ENCODE data around the gene VOPP1. TPM values are rescaled to one million over a fixed set of nuclear protein-coding genes. Genes with fewer than 3 reads are reported as not detected.

The VOPP1 gene
- total and polyA plus RNA-seq, 10 of the 15 experiments (the other 5 are each of a cell fraction or from before 2014, with no cell fraction given): 32.8 to 206 (median 129) TPM

GRCh38 chr7:55463686-55464262 lies 108.5 kb downstream of the VOPP1 start:
- POLR2A ChIA-PET: no interaction called here
- TF ChIP-seq CHD4 (IDR thresholded peaks at IDR 0.05) (no peak), POLR2A (IDR thresholded peaks at IDR 0.05; ENCODE audit: low read depth, low read length) (peak; percentile 39), BMI1 (IDR thresholded peaks at IDR 0.05; ENCODE audit: borderline replicate concordance) (no peak)
- H3K9me3 ChIP-seq (replicated peaks; ENCODE audit: control insufficient read depth, insufficient read depth, low read length): peaks cover 22% of the 10 kb centered on the region
- no peak overlapping the region for H3K4me3 ChIP-seq
- in situ Hi-C loops (cut with MboI): no loop called here
- no peaks in the 10 kb centered on the region for H3K79me2 ChIP-seq (ENCODE audit: control insufficient read depth, insufficient read depth, low read length)
- H3K27me3 ChIP-seq (replicated peaks in 1 of 2; ENCODE audit: control insufficient read depth in 2 of 2, insufficient read depth in 2 of 2, low read length in 1 of 2): no peaks in the 10 kb centered on the region
- H3K36me3 ChIP-seq (ENCODE audit: control insufficient read depth in 2 of 2, insufficient read depth in 2 of 2, low read length in 1 of 2): peaks cover 15 to 24% of the 10 kb centered on the region in 2 experiments
- SMC1A ChIA-PET (ENCODE audit: uncharacterized antibody, unreplicated experiment): no interaction called here
- no peak overlapping the region for H3K9ac ChIP-seq (ENCODE audit: control insufficient read depth, insufficient read depth, low read length)
- CTCF ChIA-PET: no interaction called here
- intact Hi-C loops (cut with micrococcal nuclease; ENCODE audit: unreplicated experiment): no loop called here
- no peaks in the 10 kb centered on the region for H4K20me1 ChIP-seq (ENCODE audit: control insufficient read depth, insufficient read depth)
- ATAC-seq (no peak; the same call in 1 of the 3 replicates), FAIRE-seq (no peak), DNase-seq (ENCODE audit: low read depth, low spot score) (no peak)
- no peak overlapping the region for H2AFZ ChIP-seq (ENCODE audit: control insufficient read depth, low read depth, low read length)
- WGBS (ENCODE audit: insufficient coverage, insufficient replicate concordance, low lambda C conversion rate, missing lambda C conversion rate): 98% methylated on average over 4 of the region's 4 CpGs
- RAD21 ChIA-PET (ENCODE audit: unreplicated experiment): no interaction called here
- H3K4me1 ChIP-seq (ENCODE audit: control insufficient read depth, insufficient read depth, low read length): no peaks in the 10 kb centered on the region
- no peak overlapping the region for H3K27ac ChIP-seq (ENCODE audit: control insufficient read depth, insufficient read depth)
- no peak overlapping the region for H3K4me2 ChIP-seq (ENCODE audit: control insufficient read depth, insufficient read depth)
- no TSS peak for BruUV-seq (replicated peaks)

DNA sequence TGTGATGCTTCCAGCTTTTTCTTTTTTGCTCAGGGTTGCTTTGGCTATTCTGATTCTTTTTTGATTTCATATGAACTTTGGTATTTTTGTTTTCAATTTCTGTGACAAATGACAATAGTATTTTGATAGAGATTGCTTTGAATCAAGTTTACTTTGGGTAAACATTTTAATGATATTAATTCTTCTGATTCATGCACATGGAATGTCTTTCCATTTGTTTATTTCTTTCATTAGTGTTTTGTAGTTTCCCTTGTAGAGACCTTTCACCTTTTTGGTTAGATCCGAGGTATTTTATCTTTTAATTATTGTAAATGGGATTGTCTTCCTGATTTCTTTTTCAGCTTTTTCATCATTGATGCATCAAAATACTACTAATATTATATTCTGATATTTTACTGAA lies 114.0 kb downstream of the VOPP1 start:
- ChIA-PET RAD21 (ENCODE audit: unreplicated experiment) (no interaction called here), SMC1A (ENCODE audit: uncharacterized antibody, unreplicated experiment) (interaction anchor here (2.2 kb wide), 1 partner anchor 10 kb away, joined by 11 read pairs; no protein-coding TSS in a partner anchor), POLR2A (no interaction called here), CTCF (no interaction called here)
- H3K4me1 ChIP-seq (ENCODE audit: control insufficient read depth, insufficient read depth, low read length): no peaks in the 10 kb centered on the region
- no peak overlapping the region for H3K9ac ChIP-seq (ENCODE audit: control insufficient read depth, insufficient read depth, low read length)
- no peak overlapping the region for H2AFZ ChIP-seq (ENCODE audit: control insufficient read depth, low read depth, low read length)
- H3K27me3 ChIP-seq (replicated peaks in 1 of 2; ENCODE audit: control insufficient read depth in 2 of 2, insufficient read depth in 2 of 2, low read length in 1 of 2): no peaks in the 10 kb centered on the region
- no peaks in the 10 kb centered on the region for H4K20me1 ChIP-seq (ENCODE audit: control insufficient read depth, insufficient read depth)
- no peaks in the 10 kb centered on the region for H3K79me2 ChIP-seq (ENCODE audit: control insufficient read depth, insufficient read depth, low read length)
- in situ Hi-C loops (cut with MboI): no loop called here
- ATAC-seq: no peak
- intact Hi-C loops (cut with micrococcal nuclease; ENCODE audit: unreplicated experiment): no loop called here
- no TSS peak for BruUV-seq (replicated peaks)
- H3K36me3 ChIP-seq (ENCODE audit: control insufficient read depth in 2 of 2, insufficient read depth in 2 of 2, low read length in 1 of 2): no peaks in the 10 kb centered on the region
- H3K27ac ChIP-seq (ENCODE audit: control insufficient read depth, insufficient read depth): no peak overlapping the region
- no peak overlapping the region for H3K4me3 ChIP-seq
- no peak for DNase-seq (ENCODE audit: low read depth, low spot score)
- peaks cover 3% of the 10 kb centered on the region; the same call in 2 of the 3 replicates for H3K9me3 ChIP-seq (replicated peaks; ENCODE audit: control insufficient read depth, insufficient read depth, low read length)
- 100% methylated on average over 1 of the region's 1 CpG for WGBS (ENCODE audit: insufficient coverage, insufficient replicate concordance, low lambda C conversion rate, missing lambda C conversion rate)
- FAIRE-seq: no peak
- no peak overlapping the region for H3K4me2 ChIP-seq (ENCODE audit: control insufficient read depth, insufficient read depth)
- TF ChIP-seq STAT3 (IDR thresholded peaks at IDR 0.05; ENCODE audit: low read depth, low read length) (no peak), MTA3 (IDR thresholded peaks at IDR 0.05; ENCODE audit: borderline replicate concordance, low read length) (no peak), NRF1 (conservative IDR thresholded peaks at IDR 0.05; ENCODE audit: low read depth, low read length) (no peak), ZNF687 (IDR thresholded peaks at IDR 0.05) (no peak), CHD1 (IDR thresholded peaks at IDR 0.05; ENCODE audit: low read depth, low read length) (no peak), ZBED1 (IDR thresholded peaks at IDR 0.05; ENCODE audit: borderline replicate concordance) (no peak), HDAC2 (IDR thresholded peaks at IDR 0.05) (no peak)
- TF ChIP-seq, protein P1, sequence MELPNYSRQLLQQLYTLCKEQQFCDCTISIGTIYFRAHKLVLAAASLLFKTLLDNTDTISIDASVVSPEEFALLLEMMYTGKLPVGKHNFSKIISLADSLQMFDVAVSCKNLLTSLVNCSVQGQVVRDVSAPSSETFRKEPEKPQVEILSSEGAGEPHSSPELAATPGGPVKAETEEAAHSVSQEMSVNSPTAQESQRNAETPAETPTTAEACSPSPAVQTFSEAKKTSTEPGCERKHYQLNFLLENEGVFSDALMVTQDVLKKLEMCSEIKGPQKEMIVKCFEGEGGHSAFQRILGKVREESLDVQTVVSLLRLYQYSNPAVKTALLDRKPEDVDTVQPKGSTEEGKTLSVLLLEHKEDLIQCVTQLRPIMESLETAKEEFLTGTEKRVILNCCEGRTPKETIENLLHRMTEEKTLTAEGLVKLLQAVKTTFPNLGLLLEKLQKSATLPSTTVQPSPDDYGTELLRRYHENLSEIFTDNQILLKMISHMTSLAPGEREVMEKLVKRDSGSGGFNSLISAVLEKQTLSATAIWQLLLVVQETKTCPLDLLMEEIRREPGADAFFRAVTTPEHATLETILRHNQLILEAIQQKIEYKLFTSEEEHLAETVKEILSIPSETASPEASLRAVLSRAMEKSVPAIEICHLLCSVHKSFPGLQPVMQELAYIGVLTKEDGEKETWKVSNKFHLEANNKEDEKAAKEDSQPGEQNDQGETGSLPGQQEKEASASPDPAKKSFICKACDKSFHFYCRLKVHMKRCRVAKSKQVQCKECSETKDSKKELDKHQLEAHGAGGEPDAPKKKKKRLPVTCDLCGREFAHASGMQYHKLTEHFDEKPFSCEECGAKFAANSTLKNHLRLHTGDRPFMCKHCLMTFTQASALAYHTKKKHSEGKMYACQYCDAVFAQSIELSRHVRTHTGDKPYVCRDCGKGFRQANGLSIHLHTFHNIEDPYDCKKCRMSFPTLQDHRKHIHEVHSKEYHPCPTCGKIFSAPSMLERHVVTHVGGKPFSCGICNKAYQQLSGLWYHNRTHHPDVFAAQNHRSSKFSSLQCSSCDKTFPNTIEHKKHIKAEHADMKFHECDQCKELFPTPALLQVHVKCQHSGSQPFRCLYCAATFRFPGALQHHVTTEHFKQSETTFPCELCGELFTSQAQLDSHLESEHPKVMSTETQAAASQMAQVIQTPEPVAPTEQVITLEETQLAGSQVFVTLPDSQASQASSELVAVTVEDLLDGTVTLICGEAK (IDR thresholded peaks at IDR 0.05; ENCODE audit: borderline replicate concordance): no peak
